Caco-2 (cell line): ENCODE data around the gene GLRA2. TPM values are rescaled to one million over a fixed set of nuclear protein-coding genes. Genes with fewer than 3 reads are reported as not detected.

Source experiments
- BruUV-seq: library from RNA; stranded (reverse); fragments of 400-500 nt; replicated peaks from 2 replicates; lab custom pipeline; 2021; lab: Mats Ljungman, UMichigan
- CTCF ChIA-PET: fragments of 300-600 bp; sonication (Branson Sonifier 250); formaldehyde crosslinking; loops from one replicate; lab custom pipeline; 2022; ENCODE audit warnings: antibody characterized with exemption; lab: Charles Lee
- POLR2A ChIA-PET: fragments of 300-600 bp; sonication (Branson Sonifier 250); formaldehyde crosslinking; loops from one replicate; lab custom pipeline; 2022; ENCODE audit warnings: antibody characterized with exemption; lab: Charles Lee
- DNase-seq, 2 experiments: peaks; one replicate each; pipeline versions ENCODE4 v3.0.0 to v3.0.0-alpha.2; 2020 to 2022
- H3K27me3 ChIP-seq: replicated peaks from 2 replicates; pipeline ENCODE4 v1.6.0; 2011; ENCODE audit warnings: low read length; ENCODE audit not compliant: control insufficient read depth, insufficient read depth
- H3K36me3 ChIP-seq: 2 replicates; pipeline ENCODE4 v1.5.1; 2011; ENCODE audit warnings: low read length; ENCODE audit not compliant: control insufficient read depth, insufficient read depth
- H3K4me1 ChIP-seq: fragments of 250-450 bp; sonication (Bioruptor Pico); 2 replicates; pipeline ENCODE4 v1.5.1; 2020; ENCODE audit warnings: mild to moderate bottlenecking
- H3K4me3 ChIP-seq: 2 replicates; pipeline ENCODE4 v1.5.1; 2011; ENCODE audit warnings: low read depth, mild to moderate bottlenecking, control low read depth, low read length
- H3K9me3 ChIP-seq: fragments of 250-450 bp; sonication (Bioruptor Pico); 2 replicates; pipeline ENCODE4 v1.5.1; 2020; ENCODE audit warnings: mild to moderate bottlenecking, moderate library complexity
- H3K27ac Mint-ChIP-seq: one replicate; pipeline ENCODE4 v1.8.0; 2022; ENCODE audit warnings: mixed read lengths; ENCODE audit not compliant: unreplicated experiment
- H3K27me3 Mint-ChIP-seq: one replicate; pipeline ENCODE4 v1.8.0; 2022; ENCODE audit warnings: mixed read lengths; ENCODE audit not compliant: insufficient read depth, unreplicated experiment
- H3K36me3 Mint-ChIP-seq: one replicate; pipeline ENCODE4 v1.8.0; 2022; ENCODE audit warnings: mild to moderate bottlenecking, mixed read lengths; ENCODE audit not compliant: insufficient read depth, unreplicated experiment
- H3K4me1 Mint-ChIP-seq: one replicate; pipeline ENCODE4 v1.8.0; 2022; ENCODE audit warnings: low read depth, mixed read lengths; ENCODE audit not compliant: unreplicated experiment
- H3K4me3 Mint-ChIP-seq: one replicate; pipeline ENCODE4 v1.8.0; 2022; ENCODE audit warnings: mild to moderate bottlenecking, moderate library complexity, mixed read lengths; ENCODE audit not compliant: unreplicated experiment
- H3K9me3 Mint-ChIP-seq: one replicate; pipeline ENCODE4 v1.8.0; 2022; ENCODE audit warnings: mixed read lengths; ENCODE audit not compliant: unreplicated experiment
- CTCF ChIP-seq, 2 experiments: fragments of 200-600 bp in 1 of 2; IDR thresholded peaks; 1 replicate in 1 of 2; 2 replicates in 1 of 2; pipeline versions ENCODE4 v1.5.1 to v1.8.0; 2011 to 2022; ENCODE audit warnings: antibody characterized with exemption in 1 of 2, control low read depth in 1 of 2, inconsistent platforms in 1 of 2, low read depth in 1 of 2, low read length in 1 of 2, mild to moderate bottlenecking in 1 of 2, moderate library complexity in 1 of 2; ENCODE audit not compliant: insufficient read depth in 1 of 2, severe bottlenecking in 1 of 2, unreplicated experiment in 1 of 2
- intact Hi-C: fragments of 100-400 bp; cut with micrococcal nuclease; formaldehyde crosslinking; loops from one replicate; pipeline ENCODE4 v1.10.0; 2022; ENCODE audit not compliant: unreplicated experiment
- total RNA-seq: library from RNA; stranded (reverse); gene quantifications from 2 replicates; pipeline ENCODE4 v1.2.3, GENCODE V29; 2022

GLRA2 gene
- total RNA-seq, 1 experiment from 2014 or later, result not detected

DNA sequence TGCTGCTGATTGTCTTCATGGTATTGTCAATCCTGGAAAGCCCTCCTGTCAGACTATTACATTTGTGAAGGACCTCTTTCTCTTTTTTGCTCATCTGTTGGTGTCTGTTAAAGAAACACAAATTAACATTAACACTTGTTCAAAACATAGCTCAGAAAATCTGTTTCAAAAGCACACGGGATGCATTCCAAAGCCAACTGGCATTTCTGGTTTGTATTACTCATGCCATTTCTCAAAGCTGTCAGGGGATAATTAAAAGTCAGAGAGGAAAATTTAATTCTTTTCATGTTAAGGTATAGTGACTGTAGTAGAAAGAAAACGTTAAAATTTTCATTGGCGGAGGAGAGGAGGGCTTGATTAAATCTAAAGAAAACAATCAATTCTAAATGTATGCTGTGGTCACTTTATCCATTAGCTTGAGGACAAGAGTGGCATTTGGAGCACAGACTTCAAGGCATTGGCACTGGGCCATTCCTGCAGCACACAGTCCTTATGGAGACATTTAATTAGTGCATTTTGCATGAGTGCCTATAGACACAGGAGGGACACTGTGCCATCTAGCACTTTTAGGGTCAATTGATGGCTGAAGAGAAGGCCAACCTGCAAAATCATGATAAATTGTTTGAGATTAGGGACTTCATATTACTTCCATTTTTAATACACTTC lies 21.2 kb upstream of the GLRA2 start:
- H3K4me3 Mint-ChIP-seq, result no peak overlapping the region
- no TSS peak for BruUV-seq

GRCh38 chrX:14509325-14510057 lies 19.8 kb upstream of the GLRA2 start:
- Histone ChIP-seq H3K36me3 (no peaks in the 10 kb centered on the region), H3K4me1 (no peaks in the 10 kb centered on the region), H3K27me3 (no peaks in the 10 kb centered on the region), H3K4me3 (no peak overlapping the region), H3K9me3 (no peaks in the 10 kb centered on the region)
- no peak for TF ChIP-seq CTCF (IDR thresholded peaks at IDR 0.05; ENCODE audit: insufficient read depth in 1 of 2, low read depth in 1 of 2, low read length in 1 of 2, severe bottlenecking in 1 of 2, unreplicated experiment in 1 of 2)
- no peak overlapping the region for H3K4me3 Mint-ChIP-seq
- no TSS peak for BruUV-seq
- ChIA-PET CTCF (no interaction called here), POLR2A (no interaction called here)
- DNase-seq, result no peak
- intact Hi-C loops, result no loop called here
- H3K27ac Mint-ChIP-seq, result no peak overlapping the region
- H3K27me3 Mint-ChIP-seq, result no peaks in the 10 kb centered on the region
- H3K9me3 Mint-ChIP-seq, result no peaks in the 10 kb centered on the region
- H3K36me3 Mint-ChIP-seq, result no peaks in the 10 kb centered on the region
- no peaks in the 10 kb centered on the region for H3K4me1 Mint-ChIP-seq

More for the DNA sequence above, 21.2 kb upstream of the GLRA2 start:
- H3K4me1 ChIP-seq, result no peaks in the 10 kb centered on the region
- Mint-ChIP-seq H3K27ac (no peak overlapping the region), H3K27me3 (no peaks in the 10 kb centered on the region), H3K9me3 (no peaks in the 10 kb centered on the region), H3K4me1 (no peaks in the 10 kb centered on the region), H3K36me3 (no peaks in the 10 kb centered on the region)
- ChIA-PET CTCF (no interaction called here), POLR2A (no interaction called here)
- no peak overlapping the region for H3K4me3 ChIP-seq
- H3K27me3 ChIP-seq, result no peaks in the 10 kb centered on the region
- H3K9me3 ChIP-seq, result no peaks in the 10 kb centered on the region
- TF ChIP-seq CTCF (IDR thresholded peaks at IDR 0.05; ENCODE audit: insufficient read depth in 1 of 2, low read depth in 1 of 2, low read length in 1 of 2, severe bottlenecking in 1 of 2, unreplicated experiment in 1 of 2), result no peak
- intact Hi-C loops, result no loop called here
- no peaks in the 10 kb centered on the region for H3K36me3 ChIP-seq
- DNase-seq, result no peak

DNA sequence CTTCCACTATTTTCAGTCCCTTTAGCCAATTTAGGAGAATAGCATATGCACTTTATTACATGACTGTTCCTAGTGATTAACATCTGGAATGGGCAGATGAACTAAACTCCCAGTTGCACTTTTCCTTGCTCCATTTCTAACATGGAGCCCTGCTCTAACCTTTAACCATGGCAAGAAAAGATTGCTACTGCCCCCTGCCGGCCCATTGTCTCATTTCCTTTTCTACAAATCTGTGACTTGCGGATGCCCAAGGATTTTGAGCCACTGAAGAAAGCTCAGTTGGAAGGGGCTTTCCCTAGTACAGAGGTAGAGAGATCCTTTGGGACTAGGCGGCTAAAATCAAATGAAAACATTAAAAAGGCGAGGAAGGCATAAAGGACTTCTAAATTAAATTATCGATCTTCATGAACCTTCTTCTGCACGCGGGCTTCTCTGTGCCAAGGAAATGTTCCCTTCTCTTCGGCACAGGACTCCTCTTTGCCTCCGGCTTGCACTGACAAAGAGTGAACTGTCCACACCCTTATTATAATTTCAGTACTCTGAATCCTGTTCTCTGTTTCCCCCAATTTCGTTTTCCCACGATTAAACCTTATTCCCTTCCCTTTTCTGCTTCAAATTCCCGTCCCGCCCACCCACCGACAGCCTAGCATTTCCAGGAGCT lies 577 bp upstream of the GLRA2 start:
- H3K4me1 Mint-ChIP-seq, result no peaks in the 10 kb centered on the region
- H3K27me3 Mint-ChIP-seq, result no peaks in the 10 kb centered on the region
- Histone ChIP-seq H3K4me1 (no peaks in the 10 kb centered on the region), H3K27me3 (no peaks in the 10 kb centered on the region), H3K36me3 (no peaks in the 10 kb centered on the region), H3K4me3 (no peak overlapping the region), H3K9me3 (no peaks in the 10 kb centered on the region)
- H3K9me3 Mint-ChIP-seq, result no peaks in the 10 kb centered on the region
- peak overlapping the region; percentile 53 for H3K4me3 Mint-ChIP-seq
- ChIA-PET CTCF (no interaction called here), POLR2A (no interaction called here)
- intact Hi-C loops, result loop anchor here (1.0 to 5.0 kb wide), 3 partner anchors 433 to 489 kb away; no protein-coding TSS in a partner anchor
- peak; percentile 50 to 60 for DNase-seq
- TF ChIP-seq CTCF (IDR thresholded peaks at IDR 0.05; ENCODE audit: insufficient read depth in 1 of 2, low read depth in 1 of 2, low read length in 1 of 2, severe bottlenecking in 1 of 2, unreplicated experiment in 1 of 2), result peak; percentile 28 to 31
- no peaks in the 10 kb centered on the region for H3K36me3 Mint-ChIP-seq
- no peak overlapping the region for H3K27ac Mint-ChIP-seq
- no TSS peak for BruUV-seq
